GM19463 (cell line): ENCODE results near the gene NOX4.

Source experiments
- ATAC-seq: cut with Tn5 transposase; IDR thresholded peaks from one replicate; pipeline ENCODE4 v1.9.1; 2021; ENCODE audit warnings: mild to moderate bottlenecking, moderate library complexity; ENCODE audit not compliant: unreplicated experiment

NOX4 gene

DNA sequence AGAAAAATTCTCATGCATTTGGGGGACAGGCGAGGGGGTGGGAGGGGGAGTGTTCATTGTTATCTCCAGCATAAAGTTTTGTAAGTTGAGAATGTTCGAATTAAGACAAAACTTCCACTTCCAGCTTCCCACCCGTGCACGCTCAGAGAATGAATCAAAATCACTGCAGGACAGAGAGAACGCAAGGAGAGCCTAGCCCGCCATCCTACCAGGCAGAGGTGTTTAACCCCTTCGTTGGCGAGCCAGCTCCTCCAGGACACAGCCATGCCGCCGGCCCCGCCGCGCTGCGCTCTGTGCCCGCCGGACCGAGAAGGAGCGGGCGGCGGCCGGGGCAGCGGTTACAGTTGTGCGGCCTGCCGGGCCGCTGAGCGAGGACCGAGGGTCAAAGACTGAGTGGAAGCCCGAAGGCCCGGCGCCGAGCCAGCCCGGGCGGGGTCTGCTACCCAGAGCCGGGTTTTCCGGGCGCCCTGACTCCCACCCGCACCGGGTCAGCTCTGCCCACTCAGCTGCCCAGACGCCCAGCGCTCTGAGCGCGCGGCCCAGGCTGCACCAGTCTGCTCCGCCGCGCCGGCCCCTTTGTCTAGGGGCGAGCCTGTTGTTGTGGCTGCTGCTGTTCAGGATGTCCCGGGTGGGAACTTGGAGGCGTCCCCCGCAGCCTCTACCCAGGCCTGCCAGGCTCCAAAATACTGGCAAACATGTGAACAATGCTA is at the start of gene NOX4:
NOX4 (minus strand) TSS at position 395 of the 710 bp plus-strand sequence; CDS start at position 266, 129 bp downstream.
- ATAC-seq = no peak

DNA sequence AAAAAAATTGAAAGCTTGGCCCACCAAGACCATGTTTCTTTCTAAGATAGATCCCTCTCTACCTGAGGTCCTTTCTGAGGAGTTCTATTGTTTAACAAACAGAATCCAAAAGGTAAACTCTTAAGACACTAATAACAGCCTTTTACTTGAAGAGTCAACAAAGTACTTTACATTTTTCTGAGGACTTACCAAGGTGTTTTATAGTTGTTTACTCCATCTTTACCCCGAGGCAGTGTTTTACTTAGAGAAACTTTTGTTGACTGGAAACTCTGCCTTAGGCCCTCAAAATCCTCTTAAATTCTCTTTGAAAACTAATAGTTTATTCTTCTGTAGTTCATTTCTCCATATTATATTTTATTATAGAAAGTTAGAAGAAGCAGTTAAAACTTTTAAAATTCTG is 49.7 kb upstream of the NOX4 start:
- no peak for ATAC-seq

DNA sequence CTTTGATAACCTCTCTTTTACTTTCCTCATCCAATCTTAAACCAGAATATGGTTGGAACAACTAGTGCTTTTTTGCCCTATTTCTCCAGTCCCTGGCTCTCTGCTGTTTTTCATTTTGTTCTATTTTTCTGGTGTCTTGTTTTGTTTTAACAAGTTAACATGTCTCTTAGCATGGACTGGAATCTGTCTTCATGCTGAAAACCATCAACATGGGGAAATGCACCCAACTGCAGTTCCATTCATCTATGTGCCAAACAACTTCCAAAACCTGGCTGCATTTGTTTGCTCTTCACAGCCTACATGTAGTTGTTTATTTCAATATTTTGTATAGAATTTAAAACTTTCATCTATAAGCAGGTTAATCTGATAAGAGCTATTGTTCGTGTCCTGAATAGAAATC is 46.8 kb upstream of the NOX4 start:
- no peak for ATAC-seq

DNA sequence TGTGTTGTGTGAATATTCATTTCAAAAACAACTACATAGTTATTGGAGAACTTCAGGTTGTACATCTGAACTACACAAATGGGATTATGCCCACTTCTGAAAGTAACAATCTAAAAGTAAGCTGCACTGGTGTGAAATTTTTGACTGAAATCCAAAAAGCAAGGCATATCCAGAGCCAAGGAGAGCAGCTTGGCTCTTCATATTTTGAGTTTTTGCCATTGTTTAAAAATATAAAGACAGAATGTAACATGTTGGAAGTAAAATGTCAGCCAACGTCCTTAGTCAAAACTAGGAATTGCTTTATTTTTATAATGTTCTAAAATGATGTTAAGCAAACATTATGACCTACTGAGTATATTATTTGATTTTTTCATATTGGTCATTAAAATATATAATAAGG is 45.8 kb upstream of the NOX4 start:
- no peak for ATAC-seq

DNA sequence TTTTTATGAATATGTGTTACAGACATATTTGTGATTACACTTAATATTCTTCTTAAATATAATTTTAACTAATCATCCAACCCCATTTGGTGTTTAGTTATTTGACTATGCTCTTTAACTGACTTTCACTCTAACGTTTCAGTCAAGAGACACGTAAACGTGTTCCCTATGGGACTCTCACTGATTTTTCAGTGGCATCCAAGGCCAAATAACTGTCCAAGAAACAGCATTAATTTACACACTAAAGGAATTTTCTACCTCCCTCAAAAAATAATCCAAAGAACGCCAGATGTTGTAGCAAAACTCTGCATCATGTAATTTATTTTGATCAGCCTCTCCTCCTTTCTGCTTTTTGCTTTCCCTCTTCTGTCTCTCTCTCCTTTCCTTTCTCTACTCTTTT is 44.0 kb upstream of the NOX4 start:
- no peak for ATAC-seq

DNA sequence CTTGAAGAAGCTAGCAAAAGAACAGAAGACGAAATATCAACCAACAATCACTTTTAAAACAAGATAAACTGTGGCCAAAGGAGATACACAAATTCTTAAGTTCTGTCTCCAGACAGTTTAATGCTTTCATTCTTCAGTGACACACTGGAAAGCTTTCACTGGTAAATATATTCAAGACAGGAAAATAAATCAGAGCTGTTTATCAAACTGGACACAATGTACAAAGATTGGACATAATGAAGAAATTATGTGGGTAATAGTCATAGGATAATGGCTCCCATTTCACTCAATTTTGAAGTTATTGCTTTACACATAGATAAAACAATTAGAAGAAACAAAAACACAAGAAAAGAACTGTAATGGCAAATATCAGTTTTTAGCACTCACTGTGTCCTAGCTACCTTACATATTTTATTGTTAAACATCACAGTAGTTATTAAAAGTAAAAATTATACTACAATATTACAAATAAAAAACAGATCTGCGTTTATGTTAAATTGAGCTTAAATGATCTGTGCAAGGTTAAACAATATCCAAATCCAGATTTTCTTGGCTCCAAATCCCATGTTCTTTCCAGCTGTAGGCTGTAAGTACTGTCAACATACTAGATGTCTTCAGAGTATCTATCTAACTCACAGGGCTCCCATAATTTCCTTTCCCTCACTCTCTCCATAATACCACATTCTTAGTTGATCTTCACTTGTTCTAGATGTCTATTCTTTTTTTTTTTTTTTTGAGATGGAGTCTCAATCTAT is 38.6 kb upstream of the NOX4 start:
- ATAC-seq = no peak

DNA sequence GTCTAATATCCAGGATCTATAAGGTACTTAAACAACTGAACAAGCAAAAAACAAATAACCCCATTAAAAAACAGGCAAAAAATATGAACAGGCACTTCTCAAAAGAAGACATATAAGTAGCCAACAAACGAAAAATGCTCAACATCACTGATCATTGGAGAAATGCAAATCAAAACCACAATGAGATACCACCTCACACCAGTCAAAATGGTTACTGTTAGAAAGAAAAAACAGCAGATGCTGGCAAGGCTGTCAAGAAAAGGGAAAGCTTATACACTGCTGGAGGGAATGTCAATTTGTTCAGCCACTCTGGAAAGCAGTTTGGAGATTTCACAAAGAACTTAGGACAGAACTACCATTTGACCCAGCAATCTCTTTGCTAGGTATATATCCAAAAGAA is 30.6 kb upstream of the NOX4 start:
- ATAC-seq = no peak

DNA sequence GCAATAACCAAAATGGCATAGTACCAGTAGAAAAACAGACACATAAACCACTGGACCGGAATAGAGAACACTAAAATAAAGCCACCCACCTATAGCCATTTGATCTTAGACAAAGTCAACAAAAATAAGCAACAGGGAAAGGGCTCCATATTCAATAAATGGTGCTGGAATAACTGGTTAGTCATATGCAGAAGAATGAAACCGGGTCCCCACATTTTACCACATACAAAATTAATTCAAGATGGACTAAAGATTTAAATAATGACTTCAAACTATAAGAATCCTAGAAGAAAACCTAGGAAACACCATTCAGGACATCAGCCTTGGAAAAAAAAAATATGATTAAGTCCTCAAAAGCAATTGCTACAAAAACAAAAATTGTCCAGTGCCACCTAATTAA is 30.1 kb upstream of the NOX4 start:
- ATAC-seq = no peak

DNA sequence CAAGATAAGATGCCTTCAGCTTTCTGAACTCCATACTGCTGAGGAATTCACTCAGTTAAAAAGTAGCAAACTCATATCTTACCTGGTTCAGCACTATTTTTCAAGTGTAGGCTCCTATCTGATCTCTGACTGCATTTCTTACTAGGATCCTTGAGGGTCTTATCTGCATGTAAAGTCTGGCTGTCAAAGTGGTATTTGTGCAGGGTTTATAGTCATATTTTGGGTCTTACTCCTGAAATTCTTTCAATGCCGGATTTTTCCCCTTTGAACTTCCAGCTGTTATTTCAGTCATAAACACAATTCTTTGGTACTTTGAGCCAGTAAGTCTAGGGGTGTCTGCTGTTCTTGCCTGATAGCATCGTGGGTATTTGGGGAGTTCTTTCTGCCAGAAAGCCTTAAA is 25.3 kb upstream of the NOX4 start:
- no peak for ATAC-seq

DNA sequence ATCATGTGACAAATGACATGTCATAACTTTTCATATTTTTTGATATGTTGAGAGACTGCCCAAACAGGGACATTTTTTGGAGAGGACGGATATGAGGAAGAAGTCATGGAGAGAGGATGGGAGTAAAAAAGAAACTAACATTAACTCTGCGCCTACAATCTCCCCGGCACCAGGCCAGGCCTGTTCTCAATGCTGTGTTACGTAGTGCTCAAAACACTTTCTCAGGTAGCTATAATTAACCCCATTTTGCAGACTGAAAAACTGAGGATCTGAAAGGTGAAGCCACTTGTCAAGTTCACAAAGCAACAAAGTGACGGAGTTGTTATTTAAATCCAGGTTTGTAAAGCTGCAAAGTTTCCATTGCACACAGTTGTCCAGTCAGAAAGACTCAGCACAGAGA is 17.4 kb upstream of the NOX4 start:
- ATAC-seq = no peak

DNA sequence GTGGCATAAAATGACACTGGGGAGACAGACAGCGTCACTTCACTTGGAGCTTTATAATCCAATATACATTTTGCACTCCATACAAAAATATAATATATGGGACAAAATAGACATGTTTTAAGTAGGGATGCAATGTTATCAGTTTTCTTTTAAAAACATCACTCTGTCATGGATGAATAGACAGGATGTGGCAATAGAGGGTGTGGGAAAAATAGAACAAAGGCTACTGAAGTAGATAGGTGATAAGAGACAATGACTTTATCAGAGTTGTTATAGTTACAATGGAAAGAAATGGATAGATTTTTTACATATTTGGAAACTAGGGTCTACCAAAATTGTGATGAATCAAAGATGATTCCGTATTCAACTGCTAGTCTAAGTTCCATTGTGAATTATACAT is 13.1 kb upstream of the NOX4 start:
- ATAC-seq = no peak

DNA sequence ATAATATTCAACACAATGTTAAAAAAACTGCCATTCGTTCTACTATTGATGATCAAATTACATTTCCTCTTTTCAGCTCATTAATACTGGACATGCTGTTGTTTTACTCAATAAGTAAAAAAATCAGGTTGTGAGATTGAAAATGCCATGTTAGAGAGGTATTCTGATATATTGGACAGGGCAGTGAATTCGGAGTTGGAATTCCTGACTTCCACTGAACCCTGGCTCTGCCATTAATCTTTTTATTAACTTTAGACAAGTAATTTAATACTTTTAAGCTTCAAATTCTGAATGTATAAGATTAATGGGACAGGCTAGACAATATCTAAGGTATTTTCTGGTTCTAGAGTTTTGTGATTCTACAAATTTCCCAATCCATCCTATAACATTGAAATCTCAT is 12.2 kb upstream of the NOX4 start:
- no peak for ATAC-seq

DNA sequence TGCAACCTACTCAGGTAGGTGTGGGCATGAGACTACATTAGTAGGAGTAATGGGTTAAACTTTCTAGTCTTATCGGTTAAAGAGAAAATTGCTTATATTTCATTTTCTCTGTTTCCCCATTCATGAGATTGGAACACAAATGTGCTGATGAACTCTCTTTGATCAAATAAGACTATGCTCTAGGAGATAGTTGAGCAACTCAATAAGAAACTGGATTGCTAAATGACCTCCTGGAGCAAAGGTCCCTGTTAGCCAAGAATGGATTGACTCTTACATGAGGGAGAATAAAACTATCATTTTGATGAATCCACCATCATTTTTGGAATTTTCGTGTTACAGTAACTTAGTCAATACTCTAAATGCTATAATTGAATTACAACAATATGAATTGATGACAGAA is 11.1 kb upstream of the NOX4 start:
- no peak for ATAC-seq

DNA sequence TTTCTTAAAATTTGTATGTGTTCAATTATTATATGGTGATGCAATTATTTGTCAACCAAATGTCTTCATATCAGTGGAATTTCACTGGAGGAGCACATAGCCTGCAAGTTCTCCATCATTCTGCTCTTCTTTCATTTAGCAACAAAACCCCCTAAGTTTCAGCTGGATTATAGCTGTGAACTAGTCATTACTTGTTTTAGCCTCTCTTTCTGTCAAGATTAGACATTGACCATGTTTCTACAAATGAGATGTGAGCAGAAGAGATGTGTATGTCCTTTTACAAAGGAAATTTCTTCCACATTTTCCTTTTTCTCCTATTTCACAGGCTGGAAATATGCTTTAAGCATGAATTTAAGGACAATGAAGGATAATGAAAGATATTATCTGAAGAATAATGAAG is 9.2 kb upstream of the NOX4 start:
- no peak for ATAC-seq

DNA sequence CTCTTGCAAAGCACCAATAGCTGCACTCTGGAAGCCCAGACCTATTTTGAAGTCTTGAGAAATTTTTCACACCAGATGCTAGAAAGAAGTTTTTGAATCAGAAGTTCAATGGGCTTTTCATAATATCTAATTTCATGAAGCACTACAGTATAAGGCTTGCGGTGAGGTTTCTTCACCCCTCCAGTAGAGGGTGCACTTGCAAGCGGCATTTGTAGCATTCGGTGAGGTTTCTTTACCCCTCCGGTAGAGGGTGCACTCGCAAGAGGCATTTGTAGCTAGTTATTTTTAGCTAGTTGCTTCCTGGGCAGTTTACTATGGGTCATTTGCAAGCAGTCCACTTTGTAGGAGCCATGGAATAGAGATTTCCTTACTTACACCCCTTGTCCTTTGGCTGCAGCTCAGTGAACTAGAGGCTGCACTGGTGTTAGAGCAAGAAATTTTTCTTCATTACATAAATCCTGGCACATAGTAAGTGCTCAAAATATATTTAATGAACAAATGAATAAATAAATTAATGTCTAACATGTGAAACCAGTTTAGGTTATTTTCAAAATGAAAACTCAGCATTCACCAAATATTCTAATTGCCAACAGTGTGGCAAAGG is 7.8 kb upstream of the NOX4 start:
- ATAC-seq = no peak

DNA sequence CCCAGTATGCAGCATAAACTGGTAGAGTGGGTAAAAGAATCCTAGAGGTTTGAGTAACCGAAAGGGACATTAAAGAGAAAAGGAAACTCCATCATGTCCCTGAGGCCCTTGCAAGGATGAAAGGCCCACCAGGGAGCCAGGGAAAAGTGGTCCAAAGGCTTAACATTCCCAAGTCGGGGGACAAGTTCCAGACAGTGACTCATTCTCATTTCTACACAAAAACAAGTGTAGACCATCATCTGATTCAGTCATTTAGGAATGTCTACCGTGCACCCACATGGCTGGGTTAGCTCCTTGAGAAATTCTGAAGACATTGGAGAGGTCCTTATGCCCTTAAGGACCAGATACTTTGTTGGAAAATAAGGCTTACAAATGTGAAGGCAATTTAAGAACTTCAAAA is 4.8 kb upstream of the NOX4 start:
- no peak for ATAC-seq

DNA sequence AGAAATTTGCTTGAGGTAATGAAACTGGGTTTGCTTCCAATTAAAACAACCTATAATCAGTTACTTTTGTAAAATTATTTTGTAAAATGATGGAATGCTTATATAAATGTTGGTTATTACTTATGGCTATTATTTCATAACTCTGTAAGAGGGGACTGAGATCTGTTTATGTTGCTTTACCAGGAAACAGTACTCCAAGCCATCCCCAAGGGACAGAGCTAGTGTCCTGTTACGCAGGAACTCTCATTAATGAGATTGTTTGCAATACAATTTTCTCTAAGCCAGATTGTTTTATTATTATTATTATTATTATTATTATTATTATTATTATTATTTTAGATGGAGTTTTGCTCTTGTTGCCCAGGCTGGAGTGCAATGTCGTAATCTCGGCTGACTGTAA is 2.3 kb upstream of the NOX4 start:
- ATAC-seq = no peak

DNA sequence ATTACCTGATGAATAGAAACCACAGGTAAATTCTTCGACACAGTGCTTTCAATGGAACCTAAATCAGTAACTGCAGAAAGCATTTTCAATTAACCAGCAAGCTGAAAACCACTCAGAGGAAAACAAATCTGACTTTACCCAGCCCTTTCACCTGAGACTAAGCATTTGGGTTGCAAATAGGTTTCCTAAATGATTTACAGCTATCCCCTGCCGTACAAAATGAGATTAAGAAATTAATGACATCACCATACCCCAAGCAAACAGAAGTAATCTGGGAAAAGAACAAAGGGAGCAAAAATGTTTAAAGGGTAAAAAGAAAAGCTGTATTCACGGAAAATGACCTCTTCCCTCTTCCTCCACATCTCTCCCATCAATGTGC is 584 bp downstream of the NOX4 start:
- ATAC-seq = no peak

DNA sequence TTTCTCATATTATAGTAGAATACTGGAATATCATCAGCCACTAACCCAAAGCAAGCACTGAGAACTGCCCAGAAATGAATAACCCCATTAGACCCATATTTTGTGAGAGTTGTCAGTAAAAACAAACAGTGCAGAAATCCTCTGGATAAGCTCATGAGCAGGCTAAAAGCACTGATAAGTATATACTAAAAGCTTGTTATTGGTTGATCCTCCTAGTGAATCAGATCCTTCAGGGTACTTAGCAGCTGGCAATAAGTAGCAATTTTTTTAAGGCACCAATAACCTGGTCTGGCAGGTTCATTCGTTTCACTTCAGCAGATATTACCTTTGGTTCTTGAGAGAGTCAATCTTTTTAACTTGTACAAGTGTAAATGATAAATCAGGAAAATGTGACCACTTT is 1.2 kb downstream of the NOX4 start:
- no peak for ATAC-seq

DNA sequence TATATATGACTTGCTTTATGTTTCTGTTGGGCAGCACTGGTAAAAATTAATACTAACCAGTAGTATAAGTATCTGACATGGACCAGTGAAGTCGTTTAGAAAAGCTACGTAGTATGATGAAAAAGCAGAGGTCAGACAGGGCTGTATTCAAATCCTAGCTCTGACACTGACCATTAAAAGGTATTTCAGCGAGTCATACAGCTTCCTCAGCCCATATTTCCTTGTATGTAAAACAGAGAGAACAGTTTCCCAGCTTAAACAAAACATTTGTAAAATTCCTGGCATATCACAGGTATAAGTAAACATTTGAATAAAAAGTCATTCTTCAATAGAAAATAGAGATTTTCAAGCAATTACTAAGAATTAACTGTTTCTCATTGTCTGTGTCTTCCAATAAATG is 4.2 kb downstream of the NOX4 start:
- ATAC-seq = no peak

DNA sequence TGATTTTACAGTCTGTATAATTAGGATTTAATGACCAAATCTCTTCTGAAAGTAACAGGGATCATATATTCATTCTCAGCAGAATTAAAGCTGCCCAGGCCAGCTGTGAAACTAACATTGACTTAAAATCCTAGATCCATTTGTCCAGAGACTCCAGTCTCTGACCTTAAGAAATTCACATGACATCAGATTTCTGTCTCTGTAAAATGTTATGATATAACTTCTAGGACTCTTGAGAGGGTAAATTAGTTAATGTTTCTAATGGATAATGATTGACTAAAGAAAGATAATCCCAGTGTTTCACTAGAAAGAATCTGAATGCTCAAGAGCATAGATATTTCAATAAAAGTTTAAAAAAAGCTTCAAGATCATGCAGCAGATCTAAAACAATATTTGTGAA is 6.3 kb downstream of the NOX4 start:
- no peak for ATAC-seq

DNA sequence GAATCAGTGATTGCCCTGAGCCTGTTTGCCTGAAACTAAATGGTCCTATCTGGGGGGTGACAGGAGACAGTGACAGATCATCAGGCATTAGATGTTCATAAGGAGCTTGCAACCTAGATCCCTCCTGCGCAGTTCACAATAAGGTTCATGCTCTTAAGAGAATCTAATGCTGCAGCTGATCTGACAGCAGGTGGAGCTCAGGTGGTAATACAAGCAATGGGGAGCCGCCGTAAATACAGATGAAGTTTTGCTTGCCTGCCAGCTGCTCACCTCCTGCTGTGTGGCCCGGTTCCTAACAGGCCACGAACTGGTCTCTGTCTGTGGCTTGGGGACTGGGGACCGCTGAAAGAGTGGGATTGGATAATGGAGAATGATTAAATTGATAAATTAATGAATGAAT is 14.0 kb downstream of the NOX4 start:
- ATAC-seq = no peak
